ENCODE results near the gene JPH3.

- no peak for TF ChIP-seq YY1 (IDR thresholded peaks at IDR 0.05; ENCODE audit: insufficient read depth, insufficient read length)
- no peak for TF ChIP-seq SUZ12 (IDR thresholded peaks at IDR 0.05; ENCODE audit: extremely low read depth, insufficient read depth, insufficient read length)
- no peak for TF ChIP-seq ZNF274 (IDR thresholded peaks at IDR 0.05; ENCODE audit: low read depth, low read length)
Measured at GRCh38 chr16:87678618-87679017, 76.3 kb downstream of the JPH3 start.
